NCI-H748 (cell line): ENCODE measurements around the gene TBC1D3.
"Not testable (repeated sequence)": the region's sequence is repeated elsewhere in the genome, so short reads cannot be mapped to it uniquely, and the experiment has no call there.

Source experiments
- DNase-seq: peaks from one replicate; lab custom pipeline; 2025; ENCODE audit not compliant: unreplicated experiment; lab: John Stamatoyannopoulos, UW

TBC1D3 gene

DNA sequence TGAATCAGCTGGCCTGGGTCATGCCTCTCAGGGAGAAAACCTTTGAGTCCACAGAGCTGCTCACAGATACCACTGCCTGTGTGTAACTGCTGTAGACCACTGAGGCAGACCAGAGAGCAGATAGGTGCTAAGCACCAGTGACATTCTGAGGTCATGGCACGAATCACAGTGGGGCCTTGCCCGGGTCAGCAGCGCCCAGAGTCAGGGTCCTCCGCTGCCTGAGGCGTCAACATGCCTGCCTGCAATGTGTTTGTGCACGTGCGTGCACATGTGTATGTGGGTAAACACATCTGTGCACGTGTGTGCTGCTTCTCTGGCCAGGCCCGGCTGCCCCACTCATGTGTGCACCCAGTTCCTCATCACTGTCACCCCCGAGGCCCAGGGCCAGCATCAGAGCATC lies at the start of gene TBC1D3:
TSS of gene TBC1D3 (minus strand) at position 101 of the 400 bp plus-strand sequence. CDS start 1,526 bp downstream, outside the sequence.
- DNase-seq = not testable (repeated sequence)

- DNase-seq = not testable (repeated sequence)
Measured at GRCh38 chr17:38232790-38233189, 40.4 kb upstream of the TBC1D3 start.

- not testable (repeated sequence) for DNase-seq
Measured at GRCh38 chr17:38225844-38226495, 33.6 kb upstream of the TBC1D3 start.

GRCh38 chr17:38220867-38221266 lies 28.5 kb upstream of the TBC1D3 start:
- not testable (repeated sequence) for DNase-seq

- not testable (repeated sequence) for DNase-seq
Measured at GRCh38 chr17:38200271-38200670, 7.9 kb upstream of the TBC1D3 start.

DNA sequence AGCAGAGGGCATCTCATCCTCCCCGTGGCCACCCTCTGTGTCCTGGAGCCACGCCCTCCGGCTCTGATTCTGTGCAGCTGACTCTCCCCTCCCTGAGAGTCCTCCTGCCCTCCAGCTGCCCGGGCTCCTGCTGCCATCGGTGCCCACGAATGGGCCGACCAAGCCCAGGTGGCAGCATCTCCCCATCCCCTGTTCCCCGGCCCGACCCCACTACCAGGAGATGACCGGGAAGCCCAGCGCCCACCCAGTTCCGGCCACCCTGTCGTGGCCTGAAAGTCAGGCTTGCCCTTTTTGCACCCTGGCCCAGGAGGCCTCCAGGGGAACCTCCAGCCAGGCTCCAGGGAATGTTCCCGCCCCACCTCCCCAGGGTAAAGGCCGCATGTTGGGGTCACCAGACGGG lies 57.5 kb downstream of the TBC1D3 start:
- not testable (repeated sequence) for DNase-seq
